Adrenal gland (tissue), 5 donors: Measurements from ENCODE around the gene STK32A.

Source experiments
- POLR2A ChIP-seq, 2 donors: fragments of 450-650 bp; IDR thresholded peaks; one replicate each; pipeline ENCODE4 v1.6.1; 2017; ENCODE audit warnings: antibody characterized with exemption in 2 of 2, mild to moderate bottlenecking in 2 of 2, moderate library complexity in 1 of 2
- TF ChIP-seq, protein P1 (sequence below), 6 experiments: fragments of 450-650 bp in 4 of 6; fragments of 200-600 bp in 2 of 6; sonication (generic) in 1 of 6; IDR thresholded peaks; 1 replicate in 5 of 6; 2 replicates in 1 of 6; pipeline versions ENCODE4 v1.5.1 to v1.8.0; 2016 to 2021; ENCODE audit warnings: antibody characterized with exemption in 6 of 6, mild to moderate bottlenecking in 2 of 6, moderate library complexity in 1 of 6
- donor health status: DM: no; HTN: no; CAD: no.

- TF ChIP-seq, protein P1, sequence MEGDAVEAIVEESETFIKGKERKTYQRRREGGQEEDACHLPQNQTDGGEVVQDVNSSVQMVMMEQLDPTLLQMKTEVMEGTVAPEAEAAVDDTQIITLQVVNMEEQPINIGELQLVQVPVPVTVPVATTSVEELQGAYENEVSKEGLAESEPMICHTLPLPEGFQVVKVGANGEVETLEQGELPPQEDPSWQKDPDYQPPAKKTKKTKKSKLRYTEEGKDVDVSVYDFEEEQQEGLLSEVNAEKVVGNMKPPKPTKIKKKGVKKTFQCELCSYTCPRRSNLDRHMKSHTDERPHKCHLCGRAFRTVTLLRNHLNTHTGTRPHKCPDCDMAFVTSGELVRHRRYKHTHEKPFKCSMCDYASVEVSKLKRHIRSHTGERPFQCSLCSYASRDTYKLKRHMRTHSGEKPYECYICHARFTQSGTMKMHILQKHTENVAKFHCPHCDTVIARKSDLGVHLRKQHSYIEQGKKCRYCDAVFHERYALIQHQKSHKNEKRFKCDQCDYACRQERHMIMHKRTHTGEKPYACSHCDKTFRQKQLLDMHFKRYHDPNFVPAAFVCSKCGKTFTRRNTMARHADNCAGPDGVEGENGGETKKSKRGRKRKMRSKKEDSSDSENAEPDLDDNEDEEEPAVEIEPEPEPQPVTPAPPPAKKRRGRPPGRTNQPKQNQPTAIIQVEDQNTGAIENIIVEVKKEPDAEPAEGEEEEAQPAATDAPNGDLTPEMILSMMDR (IDR thresholded peaks at IDR 0.05), result no peak
- TF ChIP-seq POLR2A (IDR thresholded peaks at IDR 0.05), result no peak
Observed at GRCh38 chr5:147375151-147375550, 140.3 kb downstream of the STK32A start.
